NT2/D1 (cell line): ENCODE data around the gene FBLN2.

Experiments used
- YY1 ChIP-seq: IDR thresholded peaks from 2 replicates; pipeline ENCODE4 v1.6.1; 2011; ENCODE audit not compliant: insufficient read length, insufficient read depth
- ZNF274 ChIP-seq: IDR thresholded peaks from 2 replicates; pipeline ENCODE4 v1.6.1; 2011; ENCODE audit warnings: mild to moderate bottlenecking, low read depth, low read length

DNA sequence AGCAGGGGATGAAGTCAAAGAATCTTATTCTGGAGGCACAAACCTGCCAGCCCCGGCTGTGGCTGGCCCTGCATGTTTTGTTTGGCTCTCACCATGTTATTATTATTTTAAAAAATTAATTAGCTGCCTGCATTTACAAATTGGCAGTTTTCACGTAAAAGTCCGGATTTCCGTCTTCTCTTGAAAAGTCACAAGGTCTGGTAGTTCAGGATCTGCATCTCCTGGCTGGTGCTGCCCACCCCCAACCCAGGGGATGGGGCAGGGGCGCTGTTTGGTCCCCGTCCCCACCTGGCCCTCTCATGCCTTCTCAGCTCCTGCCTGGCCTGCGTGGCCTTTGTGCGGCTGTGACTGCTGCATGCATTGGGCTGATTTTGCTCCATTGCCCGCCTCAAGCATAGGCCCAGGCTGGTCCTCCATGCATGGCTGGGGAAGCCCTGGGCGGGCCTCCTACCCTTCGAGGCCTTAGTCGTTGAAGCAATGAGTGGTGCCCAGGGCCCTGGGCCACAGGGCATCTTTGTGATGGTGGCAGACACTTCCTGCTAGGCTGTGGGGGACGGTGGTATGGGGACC, 2.0 kb downstream of the FBLN2 start:
- no peak for TF ChIP-seq YY1
- no peak for TF ChIP-seq ZNF274
